ENCODE measurements around the gene DPH1. TPM values are rescaled to one million over a fixed set of nuclear protein-coding genes. Genes with fewer than 3 reads are reported as not detected.

DPH1 gene
- total RNA-seq, 1 donor, result 58.7 TPM

GRCh38 chr17:2055292-2056205 lies 25.6 kb downstream of the DPH1 start:
- H3K4me3 ChIP-seq (ENCODE audit: low read depth, low read length), result peak overlapping the region; percentile 68
- TF ChIP-seq CTCF (IDR thresholded peaks at IDR 0.05; ENCODE audit: insufficient read depth, low read depth, low read length), result no peak
- DNase-seq (ENCODE audit: low read depth), result peak; percentile 52

DNA sequence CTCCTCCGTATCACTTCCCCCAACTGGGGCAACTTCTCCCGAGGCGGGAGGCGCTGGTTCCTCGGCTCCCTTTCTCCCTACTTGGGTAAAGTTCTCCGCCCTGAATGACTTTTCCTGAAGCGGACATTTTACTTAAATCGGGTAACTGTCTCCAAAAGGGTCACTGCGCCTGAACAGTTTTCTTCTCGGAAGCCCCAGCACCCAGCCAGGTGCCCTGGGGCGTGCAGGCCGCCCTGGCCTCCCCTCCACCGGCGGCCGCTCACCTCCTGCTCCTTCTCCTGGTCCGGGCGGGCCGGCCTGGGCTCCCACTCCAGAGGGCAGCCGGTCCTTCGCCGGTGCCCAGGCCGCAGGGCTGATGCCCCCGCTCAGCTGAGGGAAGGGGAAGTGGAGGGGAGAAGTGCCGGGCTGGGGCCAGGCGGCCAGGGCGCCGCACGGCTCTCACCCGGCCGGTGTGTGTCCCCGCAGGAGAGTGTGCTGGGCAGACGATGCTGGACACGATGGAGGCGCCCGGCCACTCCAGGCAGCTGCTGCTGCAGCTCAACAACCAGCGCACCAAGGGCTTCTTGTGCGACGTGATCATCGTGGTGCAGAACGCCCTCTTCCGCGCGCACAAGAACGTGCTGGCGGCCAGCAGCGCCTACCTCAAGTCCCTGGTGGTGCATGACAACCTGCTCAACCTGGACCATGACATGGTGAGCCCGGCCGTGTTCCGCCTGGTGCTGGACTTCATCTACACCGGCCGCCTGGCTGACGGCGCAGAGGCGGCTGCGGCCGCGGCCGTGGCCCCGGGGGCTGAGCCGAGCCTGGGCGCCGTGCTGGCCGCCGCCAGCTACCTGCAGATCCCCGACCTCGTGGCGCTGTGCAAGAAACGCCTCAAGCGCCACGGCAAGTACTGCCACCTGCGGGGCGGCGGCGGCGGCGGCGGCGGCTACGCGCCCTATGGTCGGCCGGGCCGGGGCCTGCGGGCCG lies 26.5 kb downstream of the DPH1 start:
- no peak for TF ChIP-seq CTCF (IDR thresholded peaks at IDR 0.05; ENCODE audit: insufficient read depth, low read depth, low read length)
- DNase-seq (ENCODE audit: low read depth), result peak; percentile 53

DNA sequence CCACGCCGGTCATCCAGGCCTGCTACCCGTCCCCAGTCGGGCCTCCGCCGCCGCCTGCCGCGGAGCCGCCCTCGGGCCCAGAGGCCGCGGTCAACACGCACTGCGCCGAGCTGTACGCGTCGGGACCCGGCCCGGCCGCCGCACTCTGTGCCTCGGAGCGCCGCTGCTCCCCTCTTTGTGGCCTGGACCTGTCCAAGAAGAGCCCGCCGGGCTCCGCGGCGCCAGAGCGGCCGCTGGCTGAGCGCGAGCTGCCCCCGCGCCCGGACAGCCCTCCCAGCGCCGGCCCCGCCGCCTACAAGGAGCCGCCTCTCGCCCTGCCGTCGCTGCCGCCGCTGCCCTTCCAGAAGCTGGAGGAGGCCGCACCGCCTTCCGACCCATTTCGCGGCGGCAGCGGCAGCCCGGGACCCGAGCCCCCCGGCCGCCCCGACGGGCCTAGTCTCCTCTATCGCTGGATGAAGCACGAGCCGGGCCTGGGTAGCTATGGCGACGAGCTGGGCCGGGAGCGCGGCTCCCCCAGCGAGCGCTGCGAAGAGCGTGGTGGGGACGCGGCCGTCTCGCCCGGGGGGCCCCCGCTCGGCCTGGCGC lies 27.3 kb downstream of the DPH1 start:
- DNase-seq (ENCODE audit: low read depth), result no peak

More for the DNA sequence above, 26.5 kb downstream of the DPH1 start:
- peak overlapping the region; percentile 68 for H3K4me3 ChIP-seq (ENCODE audit: low read depth, low read length)

DNA sequence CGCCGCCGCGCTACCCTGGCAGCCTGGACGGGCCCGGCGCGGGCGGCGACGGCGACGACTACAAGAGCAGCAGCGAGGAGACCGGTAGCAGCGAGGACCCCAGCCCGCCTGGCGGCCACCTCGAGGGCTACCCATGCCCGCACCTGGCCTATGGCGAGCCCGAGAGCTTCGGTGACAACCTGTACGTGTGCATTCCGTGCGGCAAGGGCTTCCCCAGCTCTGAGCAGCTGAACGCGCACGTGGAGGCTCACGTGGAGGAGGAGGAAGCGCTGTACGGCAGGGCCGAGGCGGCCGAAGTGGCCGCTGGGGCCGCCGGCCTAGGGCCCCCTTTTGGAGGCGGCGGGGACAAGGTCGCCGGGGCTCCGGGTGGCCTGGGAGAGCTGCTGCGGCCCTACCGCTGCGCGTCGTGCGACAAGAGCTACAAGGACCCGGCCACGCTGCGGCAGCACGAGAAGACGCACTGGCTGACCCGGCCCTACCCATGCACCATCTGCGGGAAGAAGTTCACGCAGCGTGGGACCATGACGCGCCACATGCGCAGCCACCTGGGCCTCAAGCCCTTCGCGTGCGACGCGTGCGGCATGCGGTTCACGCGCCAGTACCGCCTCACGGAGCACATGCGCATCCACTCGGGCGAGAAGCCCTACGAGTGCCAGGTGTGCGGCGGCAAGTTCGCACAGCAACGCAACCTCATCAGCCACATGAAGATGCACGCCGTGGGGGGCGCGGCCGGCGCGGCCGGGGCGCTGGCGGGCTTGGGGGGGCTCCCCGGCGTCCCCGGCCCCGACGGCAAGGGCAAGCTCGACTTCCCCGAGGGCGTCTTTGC lies 28.0 kb downstream of the DPH1 start:
- peak overlapping the region; percentile 45 for H3K4me3 ChIP-seq (ENCODE audit: low read depth, low read length)
- no peak for TF ChIP-seq CTCF (IDR thresholded peaks at IDR 0.05; ENCODE audit: insufficient read depth, low read depth, low read length)
- DNase-seq (ENCODE audit: low read depth), result peak; percentile 43

More for the DNA sequence above, 27.3 kb downstream of the DPH1 start:
- TF ChIP-seq CTCF (IDR thresholded peaks at IDR 0.05; ENCODE audit: insufficient read depth, low read depth, low read length), result no peak
- H3K4me3 ChIP-seq (ENCODE audit: low read depth, low read length), result peak overlapping the region; percentile 12

DNA sequence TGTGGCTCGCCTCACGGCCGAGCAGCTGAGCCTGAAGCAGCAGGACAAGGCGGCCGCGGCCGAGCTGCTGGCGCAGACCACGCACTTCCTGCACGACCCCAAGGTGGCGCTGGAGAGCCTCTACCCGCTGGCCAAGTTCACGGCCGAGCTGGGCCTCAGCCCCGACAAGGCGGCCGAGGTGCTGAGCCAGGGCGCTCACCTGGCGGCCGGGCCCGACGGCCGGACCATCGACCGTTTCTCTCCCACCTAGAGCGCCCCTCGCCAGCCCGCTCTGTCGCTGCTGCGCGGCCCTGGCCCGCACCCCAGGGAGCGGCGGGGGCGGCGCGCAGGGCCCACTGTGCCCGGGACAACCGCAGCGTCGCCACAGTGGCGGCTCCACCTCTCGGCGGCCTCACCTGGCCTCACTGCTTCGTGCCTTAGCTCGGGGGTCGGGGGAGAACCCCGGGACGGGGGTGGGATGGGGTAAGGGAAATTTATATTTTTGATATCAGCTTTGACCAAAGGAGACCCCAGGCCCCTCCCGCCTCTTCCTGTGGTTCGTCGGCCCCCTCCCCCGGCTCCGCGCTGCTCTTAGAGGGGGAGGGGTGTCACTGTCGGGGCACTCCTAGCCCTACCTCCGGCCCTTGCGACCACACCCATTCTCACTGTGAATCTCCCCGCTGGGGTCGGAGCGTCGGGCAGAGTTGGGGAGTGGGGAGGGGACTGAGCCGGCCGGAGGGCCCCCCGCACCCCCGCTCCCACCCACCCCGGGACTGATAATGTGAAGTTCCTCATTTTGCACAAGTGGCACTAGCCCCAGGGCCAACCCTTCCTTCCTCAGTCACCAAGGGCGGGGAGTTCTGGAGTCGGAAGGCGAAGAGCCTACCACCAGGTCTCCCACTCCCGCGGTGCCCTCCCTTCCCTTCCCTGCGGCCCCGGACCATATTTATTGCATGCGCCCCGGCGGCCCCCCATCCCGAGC lies 28.9 kb downstream of the DPH1 start:
- DNase-seq (ENCODE audit: low read depth), result peak; percentile 72
- peak; percentile 61 for TF ChIP-seq CTCF (IDR thresholded peaks at IDR 0.05; ENCODE audit: insufficient read depth, low read depth, low read length)
- H3K4me3 ChIP-seq (ENCODE audit: low read depth, low read length), result peak overlapping the region; percentile 44
